Measurements from ENCODE around the gene LAMA1.

LAMA1 gene

GRCh38 chr18:7104649-7105048 is 12.9 kb downstream of the LAMA1 start:
- DNase-seq = no peak

DNA sequence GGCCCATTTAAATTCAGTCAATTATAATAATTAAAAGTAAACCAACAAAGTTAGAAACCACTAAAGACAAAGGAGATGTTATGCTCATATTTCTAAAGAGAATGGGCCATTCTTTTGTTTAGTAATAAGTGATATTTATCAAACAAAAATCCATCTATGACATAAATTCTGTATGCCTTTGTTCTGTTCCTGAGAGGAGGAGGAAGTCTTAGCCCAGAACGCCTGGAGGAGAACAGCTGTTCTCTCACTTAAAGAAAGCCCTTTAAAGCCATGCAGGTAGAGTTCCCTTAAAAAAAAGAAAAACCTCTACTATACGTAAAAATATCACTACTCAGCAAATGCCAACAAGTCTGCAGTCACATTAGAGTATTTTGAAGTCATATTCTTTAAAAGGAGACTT is 15.5 kb downstream of the LAMA1 start:
- no peak for DNase-seq

GRCh38 chr18:7096838-7097237 is 20.8 kb downstream of the LAMA1 start:
- no peak for DNase-seq

- DNase-seq = no peak
These were observed 23.2 kb downstream of the LAMA1 start for GRCh38 chr18:7094427-7094826.

DNA sequence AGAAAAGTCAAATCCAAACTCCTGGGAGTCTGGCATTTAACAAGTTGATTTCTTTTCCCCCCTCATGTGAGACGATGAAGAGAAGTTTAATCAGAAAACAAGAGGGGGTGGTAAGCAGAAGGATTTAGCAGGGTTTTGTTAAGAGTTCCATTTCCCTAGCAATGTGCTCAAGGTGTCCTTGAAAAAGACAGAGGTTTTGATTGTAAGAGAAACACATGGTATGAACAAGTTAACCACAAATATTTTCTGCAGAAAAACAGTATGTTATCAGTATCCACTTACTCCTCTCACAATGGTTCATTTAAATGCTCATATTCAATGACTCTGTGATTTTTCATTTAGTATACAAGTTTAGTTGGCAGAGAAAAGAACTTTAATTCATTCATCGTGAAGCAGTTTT is 26.8 kb downstream of the LAMA1 start:
- no peak for DNase-seq

DNA sequence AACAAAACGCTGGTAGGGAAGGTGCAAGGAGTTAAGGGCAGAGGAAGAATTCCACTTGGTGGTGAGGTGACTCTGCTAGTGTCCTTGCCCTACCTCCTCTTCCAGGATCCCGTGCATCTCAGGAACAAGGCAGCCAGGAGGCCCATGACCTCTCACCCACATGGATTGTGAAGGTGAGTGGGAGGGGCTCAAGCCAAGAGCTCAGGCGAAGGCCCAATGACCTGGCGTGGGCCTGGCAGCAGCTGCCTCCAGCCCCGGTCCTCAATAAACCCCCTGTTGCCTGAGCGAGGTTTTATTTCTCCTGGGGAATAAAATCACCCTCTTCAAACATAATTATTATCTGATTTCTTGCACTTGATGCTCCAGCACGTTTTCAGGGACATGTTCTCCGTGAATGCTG is 28.2 kb downstream of the LAMA1 start:
- DNase-seq = no peak

- no peak for DNase-seq
These were observed 33.2 kb downstream of the LAMA1 start for GRCh38 chr18:7084080-7085065.

GRCh38 chr18:7082671-7083070 is 34.9 kb downstream of the LAMA1 start:
- no peak for DNase-seq

DNA sequence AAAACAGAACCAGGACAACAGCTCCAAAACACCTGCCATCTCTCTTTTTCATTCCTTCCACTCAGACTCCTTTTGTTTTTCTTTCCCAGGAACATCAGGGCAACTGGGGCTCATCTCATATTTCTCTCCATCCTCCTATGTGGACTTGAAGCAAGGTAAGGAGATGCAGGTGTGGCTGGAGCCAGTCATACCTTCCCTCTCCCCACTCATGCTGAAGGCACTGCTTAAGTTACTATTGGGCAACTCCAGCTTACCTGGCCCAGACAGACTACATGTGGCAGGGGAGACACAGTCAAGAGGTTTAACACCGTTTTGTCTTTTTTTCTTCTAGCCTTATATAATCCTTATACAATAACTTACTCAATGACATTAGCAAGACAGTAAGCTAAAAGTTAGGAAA is 38.4 kb downstream of the LAMA1 start:
- DNase-seq = no peak

DNA sequence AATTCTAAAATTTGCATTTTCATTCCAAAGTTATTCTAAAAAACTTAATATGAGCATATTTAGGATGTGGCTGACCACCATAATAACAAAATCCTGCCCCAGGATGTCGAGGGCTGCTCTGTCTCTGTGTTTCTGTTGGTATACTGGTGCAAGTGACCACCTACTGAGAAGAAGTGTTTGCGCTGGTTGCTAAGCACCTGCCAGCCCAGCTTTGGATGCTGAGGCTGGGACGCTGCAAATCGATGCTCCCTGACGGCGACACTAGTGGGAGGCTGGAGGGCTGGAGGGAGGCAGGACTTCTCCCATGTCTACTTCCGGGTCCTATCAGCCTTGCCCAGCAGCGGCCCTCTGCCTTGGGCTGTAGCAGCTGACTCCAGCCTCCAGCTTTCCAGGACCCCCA is 45.0 kb downstream of the LAMA1 start:
- DNase-seq = no peak

DNA sequence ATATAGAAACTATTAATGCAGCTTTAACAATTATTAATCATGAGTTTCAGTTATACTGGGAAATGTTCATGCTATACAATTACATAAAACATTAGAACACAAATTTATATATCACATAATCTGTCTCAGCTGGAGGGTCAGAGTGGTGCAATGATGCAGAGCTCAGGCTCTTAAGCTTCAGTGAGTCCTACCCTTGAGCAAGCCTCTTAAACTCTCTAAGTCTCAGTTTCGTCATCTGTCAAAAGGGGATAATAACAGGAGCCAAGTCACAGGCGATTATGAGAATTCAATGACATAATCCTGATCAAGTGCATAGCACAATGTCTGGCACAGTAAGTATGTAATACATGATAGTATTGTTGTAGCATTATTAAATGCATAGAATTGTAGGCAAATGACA is 46.0 kb downstream of the LAMA1 start:
- no peak for DNase-seq

- no peak for DNase-seq
These were observed 47.1 kb downstream of the LAMA1 start for GRCh38 chr18:7070466-7070865.

DNA sequence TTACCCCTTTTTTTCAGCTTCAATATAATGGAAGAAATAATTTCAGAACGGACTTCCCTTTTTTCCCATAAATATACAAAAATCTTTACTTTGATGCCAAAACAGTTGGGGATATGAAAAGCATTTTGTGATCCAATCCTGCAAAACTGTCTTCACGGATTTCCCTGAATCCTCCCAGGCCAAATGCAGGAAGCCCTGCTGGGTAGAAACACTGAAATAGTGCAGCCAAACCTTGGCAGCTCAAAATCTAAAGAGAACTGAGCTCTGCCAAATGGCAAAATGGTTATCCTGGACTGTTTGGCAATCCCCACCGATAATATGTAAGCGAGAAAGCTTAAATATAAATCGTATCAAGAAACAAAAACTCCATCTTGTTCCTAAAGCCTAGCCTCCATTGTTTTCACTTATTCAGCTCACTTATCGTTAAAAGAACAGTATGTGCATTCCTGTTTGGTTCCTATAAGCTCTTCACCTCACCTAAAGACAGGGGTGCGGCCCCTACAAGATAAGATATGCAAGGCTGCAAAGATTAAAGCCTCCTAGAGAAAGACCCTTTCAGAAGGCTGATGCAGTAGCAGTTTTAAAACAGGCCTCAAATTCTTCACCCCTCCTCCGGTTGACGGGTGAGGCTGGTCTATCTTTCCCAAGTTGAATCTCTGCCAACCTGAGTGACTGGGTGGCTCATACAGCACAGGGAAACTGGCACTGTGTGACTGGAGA is 48.6 kb downstream of the LAMA1 start:
- DNase-seq = no peak

DNA sequence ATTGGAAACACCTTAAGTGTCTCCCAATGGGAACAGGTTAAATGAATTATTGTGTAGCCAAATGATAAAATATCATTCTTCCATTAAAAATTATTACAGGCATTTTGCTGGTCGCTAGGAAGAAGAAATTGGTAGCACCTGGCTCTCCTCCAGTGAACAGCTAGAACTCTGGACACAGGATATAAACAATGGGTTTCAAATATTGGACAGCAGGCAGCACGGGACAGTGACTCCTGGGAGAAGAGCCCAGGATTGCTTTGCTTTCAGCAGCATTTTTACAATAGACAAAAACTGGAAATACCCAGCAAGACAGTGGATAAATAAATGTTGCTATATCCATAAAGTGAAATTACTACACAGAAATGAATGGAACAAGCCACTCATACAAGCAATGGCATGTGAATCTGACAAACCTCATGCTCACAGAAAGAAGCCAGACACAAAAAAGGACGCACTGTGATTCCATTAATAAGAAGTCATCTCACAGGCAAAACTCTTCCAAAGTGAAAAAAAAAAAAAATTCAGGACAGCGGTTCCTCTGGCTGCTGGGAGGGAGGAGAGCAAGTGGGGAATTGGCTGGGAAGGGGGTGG is 50.5 kb downstream of the LAMA1 start:
- DNase-seq = no peak

- DNase-seq = no peak
These were observed 51.9 kb downstream of the LAMA1 start for GRCh38 chr18:7065736-7066135.

DNA sequence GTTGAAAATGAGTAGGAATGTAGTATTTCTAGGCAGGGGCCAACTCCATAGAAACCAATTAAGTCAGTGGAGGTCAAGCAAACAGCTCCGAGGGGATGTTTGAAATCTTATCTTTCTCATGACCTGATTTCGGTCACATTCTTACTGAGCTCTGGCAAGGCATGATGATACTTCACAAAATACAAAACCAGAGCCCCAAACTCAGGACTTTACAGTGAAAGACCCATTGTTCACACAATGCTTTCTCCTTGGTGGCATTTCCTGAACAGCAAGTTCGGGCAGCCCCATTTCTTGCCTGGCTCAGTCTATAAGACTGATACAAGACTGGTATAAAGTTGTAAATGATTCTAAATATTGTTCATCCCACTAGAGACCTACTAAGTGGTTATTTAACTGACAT is 53.3 kb downstream of the LAMA1 start:
- DNase-seq = no peak

DNA sequence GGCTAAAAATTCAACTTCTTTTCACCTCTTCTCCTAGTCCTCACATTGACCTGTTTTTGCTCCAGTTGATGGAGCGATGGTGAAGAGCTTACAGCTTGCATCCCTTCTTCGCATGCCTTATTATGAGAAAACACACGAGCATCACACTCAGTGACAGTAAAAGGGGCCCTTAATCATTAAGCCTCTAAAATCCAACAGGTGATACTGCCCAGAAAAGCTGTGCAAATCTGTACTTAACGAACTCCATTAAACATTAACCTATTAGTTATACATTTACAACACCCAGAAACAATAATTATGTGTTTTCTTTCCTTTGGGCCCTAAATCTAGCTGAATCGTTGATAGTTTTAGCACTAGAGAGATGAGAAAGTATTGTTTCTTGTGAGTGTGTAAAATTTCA is 54.8 kb downstream of the LAMA1 start:
- no peak for DNase-seq

- no peak for DNase-seq
These were observed 55.4 kb downstream of the LAMA1 start for GRCh38 chr18:7062236-7062635.

GRCh38 chr18:7059276-7059675 is 58.3 kb downstream of the LAMA1 start:
- DNase-seq = no peak

DNA sequence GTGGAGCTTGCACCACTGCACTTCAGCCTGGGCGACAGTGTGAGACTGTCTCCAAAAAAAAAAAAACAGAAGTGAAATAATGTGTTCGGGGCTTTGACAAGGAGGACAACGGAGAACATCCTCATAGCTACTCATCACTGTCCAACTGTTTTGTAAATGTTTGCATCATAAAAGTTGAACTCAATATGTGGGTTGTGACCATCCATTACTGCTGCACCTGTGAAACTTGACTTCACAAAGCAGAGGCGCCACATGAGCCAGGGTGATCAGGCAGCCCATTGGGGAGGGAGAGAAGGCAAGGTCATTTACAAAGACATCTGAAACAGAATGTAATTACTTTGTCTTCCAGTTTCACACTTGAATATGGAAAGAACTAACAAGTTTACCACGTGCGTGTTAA is 61.6 kb downstream of the LAMA1 start:
- no peak for DNase-seq

GRCh38 chr18:7049951-7050350 is 67.6 kb downstream of the LAMA1 start:
- DNase-seq = no peak

- no peak for DNase-seq
These were observed 69.5 kb downstream of the LAMA1 start for GRCh38 chr18:7048081-7048480.

- no peak for DNase-seq
These were observed 70.3 kb downstream of the LAMA1 start for GRCh38 chr18:7047336-7047735.

DNA sequence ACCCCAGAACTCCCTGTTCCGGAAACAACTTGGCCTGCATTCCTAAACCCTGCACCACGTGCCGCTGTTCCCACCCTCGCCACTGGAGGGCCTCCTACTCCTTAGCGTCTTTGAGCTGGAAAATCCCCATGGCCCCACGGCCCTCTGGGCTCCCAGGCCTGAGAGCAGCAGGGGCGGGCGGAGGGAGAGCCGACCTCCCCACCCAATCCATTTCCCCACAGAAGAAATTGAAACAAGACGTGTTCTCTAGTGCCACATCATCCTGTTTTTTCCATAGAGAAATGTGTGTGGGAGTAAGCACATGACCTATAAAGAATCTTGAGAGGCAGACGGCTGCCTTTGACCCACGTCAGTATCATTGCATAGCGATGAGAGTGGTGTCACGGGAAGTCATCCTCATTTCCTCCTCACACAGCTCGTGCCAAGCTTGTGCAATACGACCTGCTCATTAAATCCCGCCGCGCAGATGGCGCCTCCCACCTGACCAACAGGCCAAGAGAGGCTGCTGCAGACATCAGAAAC is 79.2 kb downstream of the LAMA1 start:
- no peak for DNase-seq

Data from activated CD4-positive, alpha-beta T cell treated with anti-CD3 and anti-CD28 coated beads for 1 hour (primary cell).